GM12878 (cell line): ENCODE data around the gene REXO2. TPM values are rescaled to one million over a fixed set of nuclear protein-coding genes. Genes with fewer than 3 reads are reported as not detected.
A peak's percentile ranks its signal among the peaks of the same experiment; 100 is the strongest.

Source experiments
- BCL3 ChIP-seq: IDR thresholded peaks from 2 replicates; pipeline ENCODE4 v1.6.1; 2011; ENCODE audit warnings: borderline replicate concordance, low read depth, mild to moderate bottlenecking, moderate library complexity, low read length; ENCODE audit not compliant: insufficient read depth, poor library complexity, severe bottlenecking
- BHLHE40 ChIP-seq, 2 experiments: fragments of 450-650 bp in 1 of 2; IDR thresholded peaks; 2 replicates each; pipeline ENCODE4 v1.6.1; 2011 to 2017; ENCODE audit warnings: low read depth in 2 of 2, borderline replicate concordance in 1 of 2, improper control_type of control experiment in 1 of 2, low read length in 1 of 2, mild to moderate bottlenecking in 1 of 2
- CHD1 ChIP-seq: IDR thresholded peaks from 2 replicates; pipeline ENCODE4 v1.6.1; 2012; ENCODE audit warnings: low read depth, low read length, improper control_type of control experiment
- IKZF1 ChIP-seq: fragments of 450-650 bp; conservative IDR thresholded peaks from 2 replicates; pipeline ENCODE4 v1.6.1; 2017; ENCODE audit warnings: antibody characterized with exemption, mild to moderate bottlenecking
- IRF3 ChIP-seq: fragments of 450-650 bp; IDR thresholded peaks from 2 replicates; pipeline ENCODE4 v1.6.1; 2014; ENCODE audit warnings: mild to moderate bottlenecking
- IRF4 ChIP-seq: IDR thresholded peaks from 2 replicates; pipeline ENCODE4 v1.6.1; 2011; ENCODE audit warnings: low read depth, low read length
- MEF2A ChIP-seq: IDR thresholded peaks from 2 replicates; pipeline ENCODE4 v1.6.1; 2011; ENCODE audit warnings: low read depth, mild to moderate bottlenecking, low read length, moderate library complexity; ENCODE audit not compliant: insufficient read depth
- POU2F2 ChIP-seq: IDR thresholded peaks from 3 replicates; pipeline ENCODE4 v1.6.1; 2011; ENCODE audit warnings: low read depth, mild to moderate bottlenecking, low read length, borderline replicate concordance
- RCOR1 ChIP-seq: conservative IDR thresholded peaks from 2 replicates; pipeline ENCODE4 v1.6.1; 2012; ENCODE audit warnings: low read depth, low read length, improper control_type of control experiment
- SIX5 ChIP-seq: IDR thresholded peaks from 2 replicates; pipeline ENCODE4 v1.6.1; 2011; ENCODE audit warnings: mild to moderate bottlenecking, low read depth, low read length, moderate library complexity; ENCODE audit not compliant: severe bottlenecking
- SMC3 ChIP-seq: IDR thresholded peaks from 2 replicates; pipeline ENCODE4 v1.6.1; 2011; ENCODE audit warnings: low read length, improper control_type of control experiment, borderline replicate concordance
- SUPT20H ChIP-seq: IDR thresholded peaks from 2 replicates; pipeline ENCODE4 v1.6.1; 2011; ENCODE audit warnings: low read depth, mild to moderate bottlenecking, low read length, moderate library complexity, borderline replicate concordance; ENCODE audit not compliant: control insufficient read depth
- TCF12 ChIP-seq: IDR thresholded peaks from 2 replicates; pipeline ENCODE4 v1.6.1; 2011; ENCODE audit warnings: low read depth, mild to moderate bottlenecking, low read length
- ZNF384 ChIP-seq: IDR thresholded peaks from 2 replicates; pipeline ENCODE4 v1.6.1; 2012; ENCODE audit warnings: low read depth, mild to moderate bottlenecking, low read length, improper control_type of control experiment, borderline replicate concordance
- polyA plus RNA-seq, 11 experiments: library from polyadenylated mRNA; depleted of rRNA in 4 of 11; unstranded in 6 of 11; stranded (reverse) in 5 of 11; fragments of >200 nt; fragmentation: Nextera tagmentation in 4 of 11; fragmentation: Illumina TruSeq in 1 of 11; extraction: Ambion mirVana in 4 of 11; extraction: Trizol in 1 of 11; gene quantifications; 1 replicate in 1 of 11; 2 replicates in 10 of 11; pipeline versions ENCODE4 v1.2.1 to v1.2.3, GENCODE V29; 2011 to 2016; ENCODE audit warnings: inconsistent platforms in 2 of 11, missing spikeins in 2 of 11, low read depth in 1 of 11
- total RNA-seq, 4 experiments: library from RNA; depleted of rRNA in 3 of 4; stranded (reverse); fragments of >200 nt in 3 of 4; fragmentation: Illumina TruSeq in 1 of 4; extraction: Trizol in 1 of 4; gene quantifications; 2 replicates each; pipeline versions ENCODE4 v1.2.1 to v1.2.3, GENCODE V29; 2013 to 2021
- TF ChIP-seq, protein P1 (sequence below): fragments of 450-650 bp; formaldehyde crosslinking; IDR thresholded peaks from 2 replicates; pipeline ENCODE4 v1.4.0; 2020; ENCODE audit warnings: mild to moderate bottlenecking, moderate library complexity
- TF ChIP-seq, protein P2 (sequence below): fragments of 450-650 bp; conservative IDR thresholded peaks from 2 replicates; pipeline ENCODE4 v1.6.1; 2017; ENCODE audit warnings: mild to moderate bottlenecking, moderate library complexity
- TF ChIP-seq, protein P3 (sequence below): fragments of 450-650 bp; IDR thresholded peaks from 2 replicates; pipeline ENCODE4 v1.6.1; 2017; ENCODE audit warnings: antibody characterized with exemption, mild to moderate bottlenecking, moderate library complexity

REXO2 gene
- total and polyA plus RNA-seq, 10 of the 15 experiments (the other 5 are each of a cell fraction or from before 2014, with no cell fraction given): 3.3 to 12.5 (median 5.3) TPM

GRCh38 chr11:114400216-114400914, 38.9 kb upstream of the REXO2 start, which contains the start of the genes C11orf71 and RBM7 (continued):
- TF ChIP-seq BCL3 (no peak), SUPT20H (no peak), IRF3 (no peak), MEF2A (0 out of 2 replicates have a peak, but pooled peaks have one; percentile 5), IRF4 (no peak), SIX5 (no peak), RCOR1 (no peak), ZNF384 (no peak), IKZF1 (peak; percentile 96), TCF12 (no peak), BHLHE40 (IDR thresholded peaks at IDR 0.05; ENCODE audit: borderline replicate concordance in 1 of 2, low read depth in 2 of 2, low read length in 1 of 2) (peak in 1 of 2 experiments; percentile 64; a peak in 2 of 4 replicates), SMC3 (no peak), POU2F2 (peak; percentile 72; the same call in 1 of the 3 replicates), CHD1 (peak; percentile 46; the same call in 1 of the 2 replicates)
- TF ChIP-seq, protein P1, sequence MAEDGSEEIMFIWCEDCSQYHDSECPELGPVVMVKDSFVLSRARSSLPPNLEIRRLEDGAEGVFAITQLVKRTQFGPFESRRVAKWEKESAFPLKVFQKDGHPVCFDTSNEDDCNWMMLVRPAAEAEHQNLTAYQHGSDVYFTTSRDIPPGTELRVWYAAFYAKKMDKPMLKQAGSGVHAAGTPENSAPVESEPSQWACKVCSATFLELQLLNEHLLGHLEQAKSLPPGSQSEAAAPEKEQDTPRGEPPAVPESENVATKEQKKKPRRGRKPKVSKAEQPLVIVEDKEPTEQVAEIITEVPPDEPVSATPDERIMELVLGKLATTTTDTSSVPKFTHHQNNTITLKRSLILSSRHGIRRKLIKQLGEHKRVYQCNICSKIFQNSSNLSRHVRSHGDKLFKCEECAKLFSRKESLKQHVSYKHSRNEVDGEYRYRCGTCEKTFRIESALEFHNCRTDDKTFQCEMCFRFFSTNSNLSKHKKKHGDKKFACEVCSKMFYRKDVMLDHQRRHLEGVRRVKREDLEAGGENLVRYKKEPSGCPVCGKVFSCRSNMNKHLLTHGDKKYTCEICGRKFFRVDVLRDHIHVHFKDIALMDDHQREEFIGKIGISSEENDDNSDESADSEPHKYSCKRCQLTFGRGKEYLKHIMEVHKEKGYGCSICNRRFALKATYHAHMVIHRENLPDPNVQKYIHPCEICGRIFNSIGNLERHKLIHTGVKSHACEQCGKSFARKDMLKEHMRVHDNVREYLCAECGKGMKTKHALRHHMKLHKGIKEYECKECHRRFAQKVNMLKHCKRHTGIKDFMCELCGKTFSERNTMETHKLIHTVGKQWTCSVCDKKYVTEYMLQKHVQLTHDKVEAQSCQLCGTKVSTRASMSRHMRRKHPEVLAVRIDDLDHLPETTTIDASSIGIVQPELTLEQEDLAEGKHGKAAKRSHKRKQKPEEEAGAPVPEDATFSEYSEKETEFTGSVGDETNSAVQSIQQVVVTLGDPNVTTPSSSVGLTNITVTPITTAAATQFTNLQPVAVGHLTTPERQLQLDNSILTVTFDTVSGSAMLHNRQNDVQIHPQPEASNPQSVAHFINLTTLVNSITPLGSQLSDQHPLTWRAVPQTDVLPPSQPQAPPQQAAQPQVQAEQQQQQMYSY (CRISPR knock-in tag): no peak
- TF ChIP-seq, protein P2, sequence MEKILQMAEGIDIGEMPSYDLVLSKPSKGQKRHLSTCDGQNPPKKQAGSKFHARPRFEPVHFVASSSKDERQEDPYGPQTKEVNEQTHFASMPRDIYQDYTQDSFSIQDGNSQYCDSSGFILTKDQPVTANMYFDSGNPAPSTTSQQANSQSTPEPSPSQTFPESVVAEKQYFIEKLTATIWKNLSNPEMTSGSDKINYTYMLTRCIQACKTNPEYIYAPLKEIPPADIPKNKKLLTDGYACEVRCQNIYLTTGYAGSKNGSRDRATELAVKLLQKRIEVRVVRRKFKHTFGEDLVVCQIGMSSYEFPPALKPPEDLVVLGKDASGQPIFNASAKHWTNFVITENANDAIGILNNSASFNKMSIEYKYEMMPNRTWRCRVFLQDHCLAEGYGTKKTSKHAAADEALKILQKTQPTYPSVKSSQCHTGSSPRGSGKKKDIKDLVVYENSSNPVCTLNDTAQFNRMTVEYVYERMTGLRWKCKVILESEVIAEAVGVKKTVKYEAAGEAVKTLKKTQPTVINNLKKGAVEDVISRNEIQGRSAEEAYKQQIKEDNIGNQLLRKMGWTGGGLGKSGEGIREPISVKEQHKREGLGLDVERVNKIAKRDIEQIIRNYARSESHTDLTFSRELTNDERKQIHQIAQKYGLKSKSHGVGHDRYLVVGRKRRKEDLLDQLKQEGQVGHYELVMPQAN: no peak; the same call in 1 of the 2 replicates
- TF ChIP-seq, protein P3, sequence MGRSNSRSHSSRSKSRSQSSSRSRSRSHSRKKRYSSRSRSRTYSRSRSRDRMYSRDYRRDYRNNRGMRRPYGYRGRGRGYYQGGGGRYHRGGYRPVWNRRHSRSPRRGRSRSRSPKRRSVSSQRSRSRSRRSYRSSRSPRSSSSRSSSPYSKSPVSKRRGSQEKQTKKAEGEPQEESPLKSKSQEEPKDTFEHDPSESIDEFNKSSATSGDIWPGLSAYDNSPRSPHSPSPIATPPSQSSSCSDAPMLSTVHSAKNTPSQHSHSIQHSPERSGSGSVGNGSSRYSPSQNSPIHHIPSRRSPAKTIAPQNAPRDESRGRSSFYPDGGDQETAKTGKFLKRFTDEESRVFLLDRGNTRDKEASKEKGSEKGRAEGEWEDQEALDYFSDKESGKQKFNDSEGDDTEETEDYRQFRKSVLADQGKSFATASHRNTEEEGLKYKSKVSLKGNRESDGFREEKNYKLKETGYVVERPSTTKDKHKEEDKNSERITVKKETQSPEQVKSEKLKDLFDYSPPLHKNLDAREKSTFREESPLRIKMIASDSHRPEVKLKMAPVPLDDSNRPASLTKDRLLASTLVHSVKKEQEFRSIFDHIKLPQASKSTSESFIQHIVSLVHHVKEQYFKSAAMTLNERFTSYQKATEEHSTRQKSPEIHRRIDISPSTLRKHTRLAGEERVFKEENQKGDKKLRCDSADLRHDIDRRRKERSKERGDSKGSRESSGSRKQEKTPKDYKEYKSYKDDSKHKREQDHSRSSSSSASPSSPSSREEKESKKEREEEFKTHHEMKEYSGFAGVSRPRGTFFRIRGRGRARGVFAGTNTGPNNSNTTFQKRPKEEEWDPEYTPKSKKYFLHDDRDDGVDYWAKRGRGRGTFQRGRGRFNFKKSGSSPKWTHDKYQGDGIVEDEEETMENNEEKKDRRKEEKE: no peak
